ENCODE results near the gene TVP23C.
"Not testable (repeated sequence)": the region's sequence is repeated elsewhere in the genome, so short reads cannot be mapped to it uniquely, and the experiment has no call there.

- not testable (repeated sequence) for TF ChIP-seq GTF2F1 (IDR thresholded peaks at IDR 0.05; ENCODE audit: borderline replicate concordance, low read depth, low read length); POLR2A (IDR thresholded peaks at IDR 0.05; ENCODE audit: control extremely low read depth in 1 of 2, low read depth in 2 of 2, low read length in 2 of 2); RBBP5 (IDR thresholded peaks at IDR 0.05; ENCODE audit: borderline replicate concordance, low read depth, low read length); RFX5 (IDR thresholded peaks at IDR 0.05; ENCODE audit: borderline replicate concordance, low read depth, low read length); EP300 (IDR thresholded peaks at IDR 0.05; ENCODE audit: borderline replicate concordance in 1 of 2, low read depth in 2 of 2, low read length in 2 of 2); ZNF274 (IDR thresholded peaks at IDR 0.05; ENCODE audit: borderline replicate concordance, extremely low read depth, low read length); CREB1 (IDR thresholded peaks at IDR 0.05); GABPA (IDR thresholded peaks at IDR 0.05; ENCODE audit: borderline replicate concordance, insufficient read depth, low read length); SUZ12 (IDR thresholded peaks at IDR 0.05; ENCODE audit: low read length); SP1 (IDR thresholded peaks at IDR 0.05; ENCODE audit: low read depth, low read length); CBX8 (IDR thresholded peaks at IDR 0.05; ENCODE audit: borderline replicate concordance, low read depth, low read length); POLR2AphosphoS5 (IDR thresholded peaks at IDR 0.05; ENCODE audit: low read depth, low read length)
- TF ChIP-seq, protein P1, sequence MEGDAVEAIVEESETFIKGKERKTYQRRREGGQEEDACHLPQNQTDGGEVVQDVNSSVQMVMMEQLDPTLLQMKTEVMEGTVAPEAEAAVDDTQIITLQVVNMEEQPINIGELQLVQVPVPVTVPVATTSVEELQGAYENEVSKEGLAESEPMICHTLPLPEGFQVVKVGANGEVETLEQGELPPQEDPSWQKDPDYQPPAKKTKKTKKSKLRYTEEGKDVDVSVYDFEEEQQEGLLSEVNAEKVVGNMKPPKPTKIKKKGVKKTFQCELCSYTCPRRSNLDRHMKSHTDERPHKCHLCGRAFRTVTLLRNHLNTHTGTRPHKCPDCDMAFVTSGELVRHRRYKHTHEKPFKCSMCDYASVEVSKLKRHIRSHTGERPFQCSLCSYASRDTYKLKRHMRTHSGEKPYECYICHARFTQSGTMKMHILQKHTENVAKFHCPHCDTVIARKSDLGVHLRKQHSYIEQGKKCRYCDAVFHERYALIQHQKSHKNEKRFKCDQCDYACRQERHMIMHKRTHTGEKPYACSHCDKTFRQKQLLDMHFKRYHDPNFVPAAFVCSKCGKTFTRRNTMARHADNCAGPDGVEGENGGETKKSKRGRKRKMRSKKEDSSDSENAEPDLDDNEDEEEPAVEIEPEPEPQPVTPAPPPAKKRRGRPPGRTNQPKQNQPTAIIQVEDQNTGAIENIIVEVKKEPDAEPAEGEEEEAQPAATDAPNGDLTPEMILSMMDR (IDR thresholded peaks at IDR 0.05; ENCODE audit: control extremely low read depth in 1 of 3, insufficient read depth in 1 of 3, low read depth in 1 of 3, low read length in 3 of 3) = not testable (repeated sequence)
These were observed 1.8 kb downstream of the TVP23C start for GRCh38 chr17:15561439-15561838.
